SK-N-SH treated with all-trans-retinoic acid at 6 μM for 48 hours (cell line): ENCODE data around the gene ACTC1.

Experiments
- ATAC-seq: fragments of 200-7000 bp; cut with Tn5 transposase; 3 replicates; pipeline ENCODE4 v1.9.1; 2020; ENCODE audit warnings: mild to moderate bottlenecking, moderate library complexity
- ARNTL ChIP-seq: fragments of 450-650 bp; formaldehyde crosslinking; IDR thresholded peaks from 2 replicates; pipeline ENCODE4 v1.5.0; 2020; ENCODE audit warnings: low read depth, mild to moderate bottlenecking, moderate library complexity, borderline replicate concordance
- BACH2 ChIP-seq: fragments of 250-450 bp; sonication (Bioruptor Pico); IDR thresholded peaks from 2 replicates; pipeline ENCODE4 v1.9.0; 2021; ENCODE audit warnings: mild to moderate bottlenecking, borderline replicate concordance
- CSDC2 ChIP-seq: fragments of 250-450 bp; sonication (Bioruptor Pico); IDR thresholded peaks from 2 replicates; pipeline ENCODE4 v1.5.0; 2020; ENCODE audit warnings: mild to moderate bottlenecking, moderate library complexity
- ESRRG ChIP-seq: fragments of 250-450 bp; sonication (Bioruptor Pico); IDR thresholded peaks from 2 replicates; pipeline ENCODE4 v1.6.1; 2021; ENCODE audit warnings: mild to moderate bottlenecking
- GLIS3 ChIP-seq: fragments of 250-450 bp; sonication (Bioruptor Pico); IDR thresholded peaks from 2 replicates; pipeline ENCODE4 v1.5.0; 2020; ENCODE audit warnings: mild to moderate bottlenecking, moderate library complexity
- ISL1 ChIP-seq: fragments of 250-450 bp; sonication (Bioruptor Pico); IDR thresholded peaks from 2 replicates; pipeline ENCODE4 v2.1.2; 2022; ENCODE audit warnings: mild to moderate bottlenecking, moderate library complexity
- OSR1 ChIP-seq: fragments of 250-450 bp; sonication (Bioruptor Pico); IDR thresholded peaks from 2 replicates; pipeline ENCODE4 v1.8.0; 2022; ENCODE audit warnings: moderate library complexity, mild to moderate bottlenecking, inconsistent platforms
- PPARA ChIP-seq: fragments of 250-450 bp; sonication (Bioruptor Pico); IDR thresholded peaks from 2 replicates; pipeline ENCODE4 v1.5.0; 2020; ENCODE audit warnings: mild to moderate bottlenecking, borderline replicate concordance
- RARB ChIP-seq: fragments of 250-450 bp; sonication (Bioruptor Pico); IDR thresholded peaks from 2 replicates; pipeline ENCODE4 v1.8.0; 2021; ENCODE audit warnings: mild to moderate bottlenecking, moderate library complexity
- SNAI2 ChIP-seq: fragments of 250-450 bp; sonication (Bioruptor Pico); IDR thresholded peaks from 2 replicates; pipeline ENCODE4 v1.5.0; 2020; ENCODE audit warnings: mild to moderate bottlenecking, moderate library complexity
- TCF4 ChIP-seq: fragments of 250-450 bp; sonication (Bioruptor Pico); IDR thresholded peaks from 2 replicates; pipeline ENCODE4 v1.8.0; 2021; ENCODE audit warnings: mild to moderate bottlenecking, moderate library complexity, borderline replicate concordance
- TOX ChIP-seq: fragments of 250-450 bp; sonication (Bioruptor Pico); IDR thresholded peaks from 2 replicates; pipeline ENCODE4 v1.8.0; 2021; ENCODE audit warnings: mild to moderate bottlenecking, moderate library complexity, borderline replicate concordance
- ZC3H10 ChIP-seq: fragments of 250-450 bp; sonication (Bioruptor Pico); IDR thresholded peaks from 2 replicates; pipeline ENCODE4 v1.5.1; 2021; ENCODE audit warnings: mild to moderate bottlenecking, moderate library complexity
- ZFP3 ChIP-seq: fragments of 250-450 bp; sonication (Bioruptor Pico); IDR thresholded peaks from 2 replicates; pipeline ENCODE4 v1.5.0; 2020; ENCODE audit warnings: mild to moderate bottlenecking, moderate library complexity
- ZFP30 ChIP-seq: fragments of 450-650 bp; formaldehyde crosslinking; IDR thresholded peaks from 2 replicates; pipeline ENCODE4 v1.5.0; 2022; ENCODE audit warnings: mild to moderate bottlenecking, moderate library complexity
- ZNF565 ChIP-seq: fragments of 450-650 bp; formaldehyde crosslinking; conservative IDR thresholded peaks from 2 replicates; pipeline ENCODE4 v1.5.0; 2020; ENCODE audit warnings: low read depth, mild to moderate bottlenecking, moderate library complexity
- ZNF70 ChIP-seq: fragments of 450-650 bp; formaldehyde crosslinking; IDR thresholded peaks from 2 replicates; pipeline ENCODE4 v1.5.0; 2020; ENCODE audit warnings: mild to moderate bottlenecking, moderate library complexity
- ZNF8 ChIP-seq: fragments of 450-650 bp; formaldehyde crosslinking; IDR thresholded peaks from 2 replicates; pipeline ENCODE4 v1.5.0; 2020; ENCODE audit warnings: mild to moderate bottlenecking, moderate library complexity
- TF ChIP-seq, protein P1 (sequence below): fragments of 250-450 bp; sonication (Bioruptor Pico); IDR thresholded peaks from 2 replicates; pipeline ENCODE4 v1.8.0; 2021; ENCODE audit warnings: low read depth, mild to moderate bottlenecking, moderate library complexity, borderline replicate concordance
- TF ChIP-seq, protein P2 (sequence below): fragments of 250-450 bp; sonication (Bioruptor Pico); IDR thresholded peaks from 2 replicates; pipeline ENCODE4 v1.5.0; 2020; ENCODE audit warnings: mild to moderate bottlenecking, moderate library complexity
- TF ChIP-seq, protein P3 (sequence below): fragments of 250-450 bp; sonication (Bioruptor Pico); IDR thresholded peaks from 2 replicates; pipeline ENCODE4 v1.5.1; 2021; ENCODE audit warnings: mild to moderate bottlenecking, moderate library complexity
- TF ChIP-seq, protein P4 (sequence below): fragments of 250-450 bp; sonication (Bioruptor Pico); IDR thresholded peaks from 2 replicates; pipeline ENCODE4 v1.8.0; 2020; ENCODE audit warnings: mild to moderate bottlenecking, moderate library complexity, borderline replicate concordance

Gene ACTC1

DNA sequence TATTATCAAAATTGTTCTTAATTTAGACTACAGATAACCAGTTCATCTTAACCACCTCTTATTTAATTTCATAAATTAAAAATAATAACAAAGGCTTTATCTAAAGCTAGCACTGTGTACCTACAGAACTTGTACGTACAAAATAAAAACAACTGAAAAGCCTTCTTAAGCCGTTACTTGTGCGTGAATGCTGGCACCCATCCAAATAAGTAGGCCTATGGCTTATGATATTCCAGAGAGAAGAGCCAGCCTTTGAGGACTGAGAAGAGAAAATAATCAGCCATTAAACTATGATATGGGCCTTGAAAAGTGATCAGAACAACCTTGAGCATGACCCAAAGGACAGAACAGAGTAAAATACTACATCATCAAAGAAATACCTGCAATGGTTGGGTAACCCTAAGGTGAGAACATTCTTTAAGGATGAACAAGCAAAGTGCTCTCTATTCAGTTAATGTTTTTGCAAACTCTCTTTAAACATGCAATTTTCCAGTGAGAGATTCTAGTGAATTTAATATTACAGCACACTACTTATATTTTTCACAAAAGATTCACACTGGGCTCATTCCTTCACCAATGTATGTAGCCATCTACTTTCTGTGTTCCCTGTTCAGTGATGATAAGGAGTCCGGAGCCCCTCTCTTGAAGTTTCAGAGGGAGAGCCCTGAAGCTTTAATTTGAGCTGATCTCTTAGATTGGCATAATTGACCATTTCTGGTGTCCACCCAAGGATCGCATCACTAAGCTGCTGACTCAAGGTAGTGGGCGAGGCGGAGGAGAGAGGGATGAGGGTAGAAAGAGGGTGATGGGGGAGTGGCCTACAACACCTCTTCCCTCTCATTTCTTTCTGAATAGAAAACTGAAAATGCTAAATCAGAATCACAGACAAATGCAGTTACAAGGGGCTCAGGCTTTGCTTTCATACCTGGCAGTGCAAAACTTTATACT, 7.7 kb upstream of the ACTC1 start:
- no peak for TF ChIP-seq ARNTL (CRISPR knock-in tag)
- TF ChIP-seq ESRRG (CRISPR knock-in tag) = no peak
- TF ChIP-seq BACH2 (CRISPR knock-in tag) = no peak
- no peak for TF ChIP-seq ZC3H10 (CRISPR knock-in tag)
- no peak for TF ChIP-seq PPARA (CRISPR knock-in tag)
- TF ChIP-seq ISL1 (CRISPR knock-in tag) = no peak
- no peak for TF ChIP-seq GLIS3 (CRISPR knock-in tag)
- TF ChIP-seq, protein P1, sequence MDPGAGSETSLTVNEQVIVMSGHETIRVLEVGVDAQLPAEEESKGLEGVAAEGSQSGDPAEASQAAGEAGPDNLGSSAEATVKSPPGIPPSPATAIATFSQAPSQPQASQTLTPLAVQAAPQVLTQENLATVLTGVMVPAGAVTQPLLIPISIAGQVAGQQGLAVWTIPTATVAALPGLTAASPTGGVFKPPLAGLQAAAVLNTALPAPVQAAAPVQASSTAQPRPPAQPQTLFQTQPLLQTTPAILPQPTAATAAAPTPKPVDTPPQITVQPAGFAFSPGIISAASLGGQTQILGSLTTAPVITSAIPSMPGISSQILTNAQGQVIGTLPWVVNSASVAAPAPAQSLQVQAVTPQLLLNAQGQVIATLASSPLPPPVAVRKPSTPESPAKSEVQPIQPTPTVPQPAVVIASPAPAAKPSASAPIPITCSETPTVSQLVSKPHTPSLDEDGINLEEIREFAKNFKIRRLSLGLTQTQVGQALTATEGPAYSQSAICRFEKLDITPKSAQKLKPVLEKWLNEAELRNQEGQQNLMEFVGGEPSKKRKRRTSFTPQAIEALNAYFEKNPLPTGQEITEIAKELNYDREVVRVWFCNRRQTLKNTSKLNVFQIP (CRISPR knock-in tag) = no peak
- TF ChIP-seq TOX = no peak
- no peak for ATAC-seq

DNA sequence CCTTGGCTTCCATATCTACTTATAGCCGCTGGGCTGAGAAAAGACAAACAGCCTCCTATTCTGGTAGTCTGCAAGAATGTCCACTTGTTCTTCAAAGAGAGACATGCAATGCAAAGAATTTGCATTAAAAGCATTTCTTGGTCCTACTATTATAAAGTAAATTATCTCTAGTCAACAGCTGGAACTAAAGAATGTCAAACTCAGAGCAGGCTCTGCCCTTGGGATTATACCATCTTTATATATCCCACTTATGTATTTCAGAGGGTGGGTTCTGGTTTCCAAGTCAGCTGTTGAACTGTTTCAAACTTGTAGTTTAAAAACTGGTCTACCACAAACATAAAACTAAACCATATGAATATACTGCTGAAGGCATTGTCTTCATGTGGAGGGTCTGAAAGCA, 7.0 kb upstream of the ACTC1 start:
- TF ChIP-seq PPARA (CRISPR knock-in tag) = no peak
- TF ChIP-seq, protein P2, sequence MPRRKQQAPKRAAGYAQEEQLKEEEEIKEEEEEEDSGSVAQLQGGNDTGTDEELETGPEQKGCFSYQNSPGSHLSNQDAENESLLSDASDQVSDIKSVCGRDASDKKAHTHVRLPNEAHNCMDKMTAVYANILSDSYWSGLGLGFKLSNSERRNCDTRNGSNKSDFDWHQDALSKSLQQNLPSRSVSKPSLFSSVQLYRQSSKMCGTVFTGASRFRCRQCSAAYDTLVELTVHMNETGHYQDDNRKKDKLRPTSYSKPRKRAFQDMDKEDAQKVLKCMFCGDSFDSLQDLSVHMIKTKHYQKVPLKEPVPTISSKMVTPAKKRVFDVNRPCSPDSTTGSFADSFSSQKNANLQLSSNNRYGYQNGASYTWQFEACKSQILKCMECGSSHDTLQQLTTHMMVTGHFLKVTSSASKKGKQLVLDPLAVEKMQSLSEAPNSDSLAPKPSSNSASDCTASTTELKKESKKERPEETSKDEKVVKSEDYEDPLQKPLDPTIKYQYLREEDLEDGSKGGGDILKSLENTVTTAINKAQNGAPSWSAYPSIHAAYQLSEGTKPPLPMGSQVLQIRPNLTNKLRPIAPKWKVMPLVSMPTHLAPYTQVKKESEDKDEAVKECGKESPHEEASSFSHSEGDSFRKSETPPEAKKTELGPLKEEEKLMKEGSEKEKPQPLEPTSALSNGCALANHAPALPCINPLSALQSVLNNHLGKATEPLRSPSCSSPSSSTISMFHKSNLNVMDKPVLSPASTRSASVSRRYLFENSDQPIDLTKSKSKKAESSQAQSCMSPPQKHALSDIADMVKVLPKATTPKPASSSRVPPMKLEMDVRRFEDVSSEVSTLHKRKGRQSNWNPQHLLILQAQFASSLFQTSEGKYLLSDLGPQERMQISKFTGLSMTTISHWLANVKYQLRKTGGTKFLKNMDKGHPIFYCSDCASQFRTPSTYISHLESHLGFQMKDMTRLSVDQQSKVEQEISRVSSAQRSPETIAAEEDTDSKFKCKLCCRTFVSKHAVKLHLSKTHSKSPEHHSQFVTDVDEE (CRISPR knock-in tag) = no peak
- TF ChIP-seq ZFP30 (CRISPR knock-in tag) = no peak
- no peak for TF ChIP-seq ESRRG (CRISPR knock-in tag)
- TF ChIP-seq ISL1 (CRISPR knock-in tag) = no peak
- no peak for TF ChIP-seq SNAI2
- no peak for TF ChIP-seq RARB
- TF ChIP-seq, protein P1 (CRISPR knock-in tag) = no peak
- TF ChIP-seq ZFP3 (CRISPR knock-in tag) = no peak
- no peak for TF ChIP-seq BACH2 (CRISPR knock-in tag)
- TF ChIP-seq ZC3H10 (CRISPR knock-in tag) = no peak
- TF ChIP-seq TCF4 (CRISPR knock-in tag) = no peak
- TF ChIP-seq ZNF565 (CRISPR knock-in tag) = no peak
- no peak for TF ChIP-seq CSDC2 (CRISPR knock-in tag)
- TF ChIP-seq, protein P3, sequence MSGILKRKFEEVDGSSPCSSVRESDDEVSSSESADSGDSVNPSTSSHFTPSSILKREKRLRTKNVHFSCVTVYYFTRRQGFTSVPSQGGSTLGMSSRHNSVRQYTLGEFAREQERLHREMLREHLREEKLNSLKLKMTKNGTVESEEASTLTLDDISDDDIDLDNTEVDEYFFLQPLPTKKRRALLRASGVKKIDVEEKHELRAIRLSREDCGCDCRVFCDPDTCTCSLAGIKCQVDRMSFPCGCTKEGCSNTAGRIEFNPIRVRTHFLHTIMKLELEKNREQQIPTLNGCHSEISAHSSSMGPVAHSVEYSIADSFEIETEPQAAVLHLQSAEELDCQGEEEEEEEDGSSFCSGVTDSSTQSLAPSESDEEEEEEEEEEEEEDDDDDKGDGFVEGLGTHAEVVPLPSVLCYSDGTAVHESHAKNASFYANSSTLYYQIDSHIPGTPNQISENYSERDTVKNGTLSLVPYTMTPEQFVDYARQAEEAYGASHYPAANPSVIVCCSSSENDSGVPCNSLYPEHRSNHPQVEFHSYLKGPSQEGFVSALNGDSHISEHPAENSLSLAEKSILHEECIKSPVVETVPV (CRISPR knock-in tag) = no peak
- TF ChIP-seq, protein P4, sequence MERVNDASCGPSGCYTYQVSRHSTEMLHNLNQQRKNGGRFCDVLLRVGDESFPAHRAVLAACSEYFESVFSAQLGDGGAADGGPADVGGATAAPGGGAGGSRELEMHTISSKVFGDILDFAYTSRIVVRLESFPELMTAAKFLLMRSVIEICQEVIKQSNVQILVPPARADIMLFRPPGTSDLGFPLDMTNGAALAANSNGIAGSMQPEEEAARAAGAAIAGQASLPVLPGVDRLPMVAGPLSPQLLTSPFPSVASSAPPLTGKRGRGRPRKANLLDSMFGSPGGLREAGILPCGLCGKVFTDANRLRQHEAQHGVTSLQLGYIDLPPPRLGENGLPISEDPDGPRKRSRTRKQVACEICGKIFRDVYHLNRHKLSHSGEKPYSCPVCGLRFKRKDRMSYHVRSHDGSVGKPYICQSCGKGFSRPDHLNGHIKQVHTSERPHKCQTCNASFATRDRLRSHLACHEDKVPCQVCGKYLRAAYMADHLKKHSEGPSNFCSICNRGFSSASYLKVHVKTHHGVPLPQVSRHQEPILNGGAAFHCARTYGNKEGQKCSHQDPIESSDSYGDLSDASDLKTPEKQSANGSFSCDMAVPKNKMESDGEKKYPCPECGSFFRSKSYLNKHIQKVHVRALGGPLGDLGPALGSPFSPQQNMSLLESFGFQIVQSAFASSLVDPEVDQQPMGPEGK (CRISPR knock-in tag) = no peak
- no peak for TF ChIP-seq ZNF8 (CRISPR knock-in tag)
- no peak for TF ChIP-seq OSR1 (CRISPR knock-in tag)
- no peak for TF ChIP-seq ZNF70 (CRISPR knock-in tag)
- no peak for ATAC-seq
